Endometrium (tissue), 2 donors: ENCODE data around the gene ZNF408.

Experiments used
- FAIRE-seq: peaks from 2 replicates; lab custom pipeline; 2012; peaks lifted over from hg19 to GRCh38; lab: Jason Lieb, UNC
- donor health status: control.
- donor health status: control.

The ZNF408 gene

GRCh38 chr11:46676436-46677158 is 24.2 kb upstream of the ZNF408 start:
- FAIRE-seq: no peak

- no peak for FAIRE-seq
Observed at GRCh38 chr11:46677169-46677568, 23.7 kb upstream of the ZNF408 start.

GRCh38 chr11:46677991-46678740 is 22.7 kb upstream of the ZNF408 start:
- FAIRE-seq: no peak

DNA sequence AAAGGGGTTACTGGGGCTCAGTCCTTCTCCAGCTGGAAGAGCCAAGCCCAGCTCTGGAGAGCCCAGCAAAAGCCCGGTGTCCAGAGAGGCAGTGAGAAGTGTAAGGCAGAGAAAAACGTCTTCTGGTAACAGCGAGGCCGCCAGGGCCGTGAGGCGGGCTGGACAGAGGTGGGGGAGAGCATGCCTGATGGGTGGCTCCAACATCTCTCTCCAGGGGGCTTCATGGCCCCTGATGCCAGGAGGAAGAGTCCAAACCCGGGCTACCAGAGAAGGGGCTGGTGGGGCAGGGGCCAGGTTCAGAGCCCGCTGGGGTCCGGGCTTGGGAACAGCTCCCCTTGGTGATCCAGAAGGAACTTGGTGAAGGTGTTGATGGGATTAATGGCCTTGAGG is 22.1 kb upstream of the ZNF408 start:
- FAIRE-seq: no peak

- FAIRE-seq: no peak
Observed at GRCh38 chr11:46679241-46680163, 21.3 kb upstream of the ZNF408 start.

DNA sequence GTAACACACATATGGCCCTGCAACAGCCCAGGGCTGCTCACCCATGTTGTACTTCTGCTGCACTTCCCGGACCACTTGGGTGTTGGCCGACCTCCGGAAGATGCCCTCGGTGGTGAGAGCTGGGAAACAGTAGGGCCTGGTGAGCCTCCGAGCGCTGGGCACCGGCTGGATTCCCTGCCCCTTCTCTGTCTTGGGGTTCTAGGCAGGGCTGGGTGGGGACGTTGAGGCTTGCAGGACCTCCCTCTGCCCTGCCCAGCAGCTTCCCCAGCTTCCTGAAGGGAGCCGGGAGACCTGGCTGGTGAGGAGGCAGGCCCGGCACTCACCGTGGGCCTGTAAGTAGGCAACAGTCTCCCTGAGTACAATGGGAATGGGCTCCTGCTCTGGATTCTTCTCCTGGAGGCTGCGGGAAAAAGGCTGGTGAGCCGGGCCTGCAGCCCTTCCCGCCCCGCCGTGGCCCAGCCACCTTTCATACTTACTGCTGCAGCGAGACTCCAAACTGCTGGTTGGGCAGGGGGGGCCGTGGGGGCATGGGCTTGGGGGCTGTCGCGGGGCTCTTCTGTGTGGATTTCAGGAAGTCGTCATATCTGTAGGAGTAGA is 20.6 kb upstream of the ZNF408 start:
- FAIRE-seq: no peak

- no peak for FAIRE-seq
Observed at GRCh38 chr11:46680815-46681214, 20.0 kb upstream of the ZNF408 start.

DNA sequence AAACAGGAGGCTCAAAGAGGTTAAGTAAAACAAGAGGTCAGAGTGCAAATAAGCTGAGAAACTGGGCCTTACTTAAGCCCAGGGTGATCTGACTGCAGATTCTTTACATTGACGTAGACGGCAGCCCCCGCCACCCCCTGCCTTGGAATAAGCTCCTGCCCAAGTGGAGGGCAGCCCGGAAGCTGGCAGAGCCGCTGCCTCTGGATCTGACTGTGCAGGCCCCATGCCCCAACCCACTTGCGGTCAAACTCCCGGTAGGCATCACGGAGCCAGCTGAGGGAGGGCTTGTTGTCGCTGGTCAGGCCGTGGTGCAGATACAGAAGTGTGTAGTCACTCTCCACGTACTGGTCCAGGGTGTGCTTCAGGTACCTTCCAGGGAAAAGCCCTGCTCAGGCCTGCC is 19.0 kb upstream of the ZNF408 start:
- FAIRE-seq: no peak

DNA sequence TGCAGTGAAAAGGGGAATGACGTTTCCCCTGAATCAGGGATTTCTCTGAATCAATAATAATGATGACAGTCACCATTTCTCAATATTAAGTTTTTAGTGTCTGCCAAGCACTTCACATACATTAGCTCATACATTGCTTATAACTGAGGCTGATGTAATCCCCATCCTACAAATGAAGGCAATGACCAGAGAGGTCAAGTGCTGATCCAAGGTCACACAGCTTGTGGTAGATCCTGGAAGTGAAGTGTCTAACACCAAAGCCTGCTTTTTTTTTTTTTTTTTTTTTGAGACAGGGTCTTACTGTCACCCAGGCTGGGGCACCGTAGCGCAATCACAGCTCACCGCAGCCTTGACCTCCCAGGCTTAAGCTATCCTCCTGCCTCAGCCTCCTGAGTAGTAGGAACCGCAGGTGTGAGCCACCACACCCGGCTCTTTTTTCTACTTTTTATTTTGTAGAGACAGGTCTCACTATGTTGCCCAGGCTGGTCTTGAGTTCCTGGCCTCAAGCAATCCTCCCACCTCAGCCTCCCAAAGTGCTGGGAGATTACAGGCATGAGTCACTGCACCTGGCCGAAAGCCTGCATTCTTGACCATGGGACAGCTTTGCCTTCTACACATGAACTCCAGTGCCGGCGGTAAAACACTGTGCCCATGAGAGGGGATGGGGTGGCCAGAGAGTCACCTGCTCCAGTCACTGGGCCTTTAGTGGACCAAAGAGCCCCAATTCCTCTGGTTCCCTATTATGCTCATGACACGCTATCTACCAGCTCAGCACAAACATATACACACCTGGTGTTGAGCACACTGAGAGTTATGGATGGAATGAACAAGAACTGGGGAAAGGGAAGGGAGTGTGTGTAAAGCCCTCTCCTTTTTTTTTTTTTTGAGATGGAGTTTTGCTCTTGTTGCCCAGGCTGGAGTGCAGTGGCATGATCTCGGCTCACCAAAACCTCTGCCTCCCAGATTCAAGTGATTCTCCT is 17.8 kb upstream of the ZNF408 start:
- FAIRE-seq: no peak

DNA sequence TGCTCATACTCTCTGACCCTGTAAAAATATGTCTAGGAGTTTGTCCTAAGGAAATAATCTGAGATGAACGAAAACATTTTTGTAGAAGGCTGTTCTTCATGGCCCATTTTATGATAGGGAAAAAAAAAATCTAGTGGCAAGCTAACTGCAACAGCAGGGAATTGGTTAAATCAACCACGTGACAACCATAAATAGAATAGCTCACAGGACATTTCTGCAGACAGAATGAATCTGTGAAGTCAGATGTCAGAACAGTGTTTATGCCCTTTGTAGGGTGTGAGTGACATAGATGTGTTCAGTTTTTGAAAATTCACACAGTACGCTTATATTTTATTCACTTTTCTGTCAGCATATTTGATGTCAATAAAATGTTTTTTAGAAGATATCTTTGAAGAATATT is 16.5 kb upstream of the ZNF408 start:
- peak; percentile 86 for FAIRE-seq

DNA sequence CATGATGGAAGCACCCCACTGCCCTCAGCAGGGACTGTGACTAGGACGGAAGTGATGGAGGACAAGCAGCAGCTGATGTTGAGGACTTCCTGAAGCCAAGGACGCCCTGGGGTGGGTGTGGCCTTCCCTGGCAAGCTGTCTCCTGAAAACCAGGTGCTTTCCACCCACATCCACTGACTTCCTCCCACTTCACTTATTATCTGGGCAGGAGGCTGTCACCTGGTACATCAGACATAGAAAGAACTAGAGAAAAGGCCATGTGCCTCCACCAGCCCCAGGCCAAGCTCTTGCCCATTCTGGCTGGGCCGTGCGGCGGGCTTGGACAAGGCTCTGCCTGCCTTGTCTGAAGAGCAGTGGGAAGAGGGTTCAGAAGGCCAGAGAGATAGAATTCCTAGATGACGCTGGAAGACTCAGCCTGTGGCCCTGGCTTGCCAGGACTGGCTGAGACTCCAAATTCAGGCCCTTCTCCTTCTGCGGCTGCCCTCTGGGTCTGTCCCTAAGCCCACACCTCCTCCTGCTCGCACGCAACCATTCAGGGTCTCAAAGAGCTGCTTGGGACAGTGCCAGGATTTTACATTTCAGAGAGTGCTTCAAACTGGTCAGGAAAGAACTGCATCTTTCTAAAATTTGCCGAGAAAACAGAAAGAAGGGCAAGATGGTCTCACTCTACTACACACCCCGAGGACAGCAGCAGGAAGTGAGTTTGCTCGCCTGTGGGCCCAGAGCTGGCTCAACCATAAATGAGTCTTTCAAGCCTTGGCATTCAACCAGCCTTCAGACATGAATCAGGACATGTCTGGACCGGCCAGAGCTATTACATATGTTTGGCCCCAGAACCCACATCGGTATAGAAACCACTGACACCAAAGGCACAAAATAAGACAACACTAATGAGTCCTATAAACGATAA is 13.7 kb upstream of the ZNF408 start:
- FAIRE-seq: no peak

- FAIRE-seq: no peak
Observed at GRCh38 chr11:46690702-46691101, 10.1 kb upstream of the ZNF408 start.

GRCh38 chr11:46692450-46692849 is 8.4 kb upstream of the ZNF408 start:
- FAIRE-seq: no peak

- FAIRE-seq: no peak
Observed at GRCh38 chr11:46693597-46694012, 7.2 kb upstream of the ZNF408 start.

- FAIRE-seq: no peak
Observed at GRCh38 chr11:46694072-46694471, 6.8 kb upstream of the ZNF408 start.

DNA sequence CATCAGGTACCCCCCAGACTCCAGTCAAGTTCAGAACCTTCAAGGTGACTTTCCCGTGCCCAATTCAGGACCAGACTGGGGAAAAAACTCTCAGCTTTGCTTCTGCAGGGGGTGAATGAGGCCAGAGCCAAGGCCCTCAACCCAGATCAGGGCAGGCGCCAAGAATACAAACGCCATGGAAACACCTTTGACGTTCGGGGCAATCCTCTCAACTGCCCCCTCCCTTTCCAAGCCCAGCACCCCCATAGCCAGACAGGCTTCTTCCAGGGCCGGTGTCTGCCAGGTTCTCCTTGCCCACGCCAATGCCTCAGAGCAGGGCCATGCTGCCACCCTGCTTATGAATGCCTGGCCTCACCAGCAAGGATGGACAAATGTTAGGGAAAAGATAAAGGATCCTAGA is 6.2 kb upstream of the ZNF408 start:
- FAIRE-seq: no peak

- no peak for FAIRE-seq
Observed at GRCh38 chr11:46695345-46696211, 5.3 kb upstream of the ZNF408 start.

DNA sequence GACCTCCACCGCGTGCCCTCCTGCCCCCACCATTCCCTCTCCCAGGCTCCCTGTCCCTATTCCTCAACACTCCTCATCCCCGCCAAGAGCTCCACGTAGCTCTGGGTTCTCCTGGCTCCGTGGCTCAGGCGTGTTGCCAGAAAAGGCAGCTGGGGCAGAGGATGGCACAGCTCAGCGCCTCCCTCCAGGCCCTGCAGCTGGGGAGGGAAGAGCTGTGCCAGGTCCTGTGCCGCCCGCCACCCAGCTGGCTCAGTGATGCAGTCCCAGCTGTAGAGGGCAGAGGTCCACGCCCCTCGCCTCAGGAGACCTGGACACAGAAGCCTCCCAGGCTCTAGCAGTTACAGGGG is 4.6 kb upstream of the ZNF408 start:
- no peak for FAIRE-seq

- no peak for FAIRE-seq
Observed at GRCh38 chr11:46697303-46697702, 3.5 kb upstream of the ZNF408 start.
